Erythroblast (primary cell): ENCODE measurements around the gene ITGA2.

ENCODE experiments used
- GATA1 ChIP-seq: IDR thresholded peaks from 2 replicates; pipeline ENCODE4 v1.6.1; 2011; ENCODE audit warnings: low read depth, mild to moderate bottlenecking, control low read depth, low read length, moderate library complexity
- POLR2A ChIP-seq: IDR thresholded peaks from 2 replicates; pipeline ENCODE4 v1.6.1; 2011; ENCODE audit warnings: mild to moderate bottlenecking, low read length

DNA sequence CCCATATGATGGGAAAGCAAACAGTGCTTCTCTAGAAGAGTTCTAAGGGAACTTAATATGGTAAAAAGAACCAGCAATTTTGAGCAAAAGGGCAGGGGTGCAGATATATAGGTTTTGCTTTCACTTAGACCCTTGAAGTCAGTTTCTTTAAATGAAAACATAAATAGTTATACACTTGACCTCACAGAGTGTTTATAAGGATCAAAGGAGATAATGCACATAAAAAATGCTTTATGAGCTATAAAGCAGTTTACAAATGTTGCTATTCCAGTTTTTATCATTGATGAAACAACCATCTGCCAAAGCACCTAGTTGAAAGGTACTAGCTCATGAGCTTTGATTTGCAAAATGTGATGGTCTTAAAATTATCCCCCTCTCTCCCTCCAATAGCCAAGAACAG is 45.7 kb downstream of the ITGA2 start:
- TF ChIP-seq POLR2A (no peak), GATA1 (no peak)
